ENCODE results near the gene EIF1.
A peak's percentile ranks its signal among the peaks of the same experiment; 100 is the strongest.
"Not testable (repeated sequence)": the region's sequence is repeated elsewhere in the genome, so short reads cannot be mapped to it uniquely, and the experiment has no call there.

Gene EIF1

DNA sequence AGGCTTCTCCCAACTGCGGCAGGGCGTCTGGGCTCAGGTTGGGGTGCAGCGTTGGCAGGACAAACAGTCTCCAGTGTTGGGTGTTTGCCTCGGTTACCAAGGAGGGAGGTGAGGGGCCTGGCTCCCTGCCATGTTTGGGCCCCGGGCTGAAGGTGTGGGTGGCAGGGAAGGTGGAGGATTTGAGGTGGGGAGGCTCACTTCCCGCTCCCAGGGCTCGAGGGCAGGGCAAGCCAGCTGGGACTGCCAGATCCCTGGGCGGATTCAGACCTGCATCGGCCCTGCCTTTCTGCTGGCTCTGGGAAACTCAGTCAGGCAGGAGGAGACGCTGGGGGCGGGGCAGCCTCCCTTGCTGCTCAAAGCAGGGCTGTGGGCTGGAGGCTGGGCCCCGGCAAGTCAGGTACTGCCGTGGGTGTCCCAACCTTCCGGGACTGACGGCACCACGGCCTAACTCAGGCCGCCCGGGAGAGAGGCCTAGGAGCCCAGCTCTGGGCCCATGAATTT is 33.0 kb upstream of the EIF1 start:
- no peak for DNase-seq

DNA sequence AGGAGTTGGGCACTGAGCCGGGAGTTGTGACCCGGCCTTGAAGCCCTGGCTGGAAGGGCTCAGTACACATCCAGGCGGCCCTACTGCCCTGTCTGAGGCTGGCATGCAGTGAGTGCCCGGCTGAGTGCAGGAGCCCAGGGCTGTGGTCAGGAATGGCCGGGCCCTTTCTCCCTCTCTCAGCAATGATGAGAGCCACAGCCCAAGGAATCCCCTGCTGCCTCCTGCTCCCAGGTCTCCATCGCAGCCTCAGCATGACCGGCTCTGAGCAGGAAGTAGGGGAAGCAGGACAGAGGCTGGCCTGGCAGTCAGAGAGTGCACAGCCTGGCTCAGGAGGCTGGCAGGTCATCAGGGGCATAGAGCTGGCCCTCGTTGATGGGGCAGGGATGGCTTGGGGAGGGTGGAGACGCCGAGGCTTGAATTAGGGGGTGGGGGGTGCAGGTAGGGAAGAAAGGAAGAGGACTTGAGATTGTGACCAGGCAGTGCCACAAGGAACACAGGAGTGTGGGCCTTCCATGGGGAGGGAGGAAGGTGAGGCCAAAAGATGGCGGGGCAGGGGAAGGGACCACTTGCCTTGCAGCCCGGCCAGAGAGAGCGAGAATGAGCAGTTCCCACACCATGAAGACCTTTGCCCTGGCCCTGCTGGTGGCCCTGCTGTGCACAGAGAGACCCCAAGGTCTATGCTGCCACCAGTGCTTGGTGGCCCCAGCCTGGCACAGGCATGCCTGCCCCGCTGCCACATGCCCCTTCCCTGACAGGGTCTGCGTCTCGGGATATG is 32.2 kb upstream of the EIF1 start:
- no peak for DNase-seq

DNA sequence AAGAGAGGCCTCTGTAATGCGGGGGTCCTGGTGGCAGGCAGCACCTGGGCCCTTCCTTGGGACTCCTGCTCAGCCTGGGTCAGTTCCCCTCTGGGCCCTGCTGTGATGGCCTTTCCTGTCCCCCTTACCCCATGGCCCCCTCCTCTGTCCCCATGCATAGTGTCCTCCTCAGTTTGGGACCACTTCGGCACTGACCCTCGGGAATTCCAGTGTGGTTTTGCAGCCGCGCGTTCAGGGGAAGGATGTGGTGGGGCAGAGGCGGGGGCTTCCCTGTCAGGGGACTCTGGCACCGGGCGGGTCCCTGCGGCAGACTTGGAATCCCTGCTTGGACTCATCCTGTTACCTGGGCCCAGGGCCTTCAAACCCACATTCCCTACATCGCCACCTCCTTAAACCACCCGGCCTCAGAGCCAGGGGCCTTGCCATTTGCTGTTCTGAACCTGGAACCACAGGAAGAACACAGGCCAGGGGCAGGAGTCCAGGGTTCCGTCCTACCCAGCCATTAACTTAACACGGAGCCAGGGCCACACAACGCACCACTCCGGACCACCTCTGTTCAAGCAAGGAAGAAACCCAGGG is 31.4 kb upstream of the EIF1 start:
- no peak for DNase-seq

DNA sequence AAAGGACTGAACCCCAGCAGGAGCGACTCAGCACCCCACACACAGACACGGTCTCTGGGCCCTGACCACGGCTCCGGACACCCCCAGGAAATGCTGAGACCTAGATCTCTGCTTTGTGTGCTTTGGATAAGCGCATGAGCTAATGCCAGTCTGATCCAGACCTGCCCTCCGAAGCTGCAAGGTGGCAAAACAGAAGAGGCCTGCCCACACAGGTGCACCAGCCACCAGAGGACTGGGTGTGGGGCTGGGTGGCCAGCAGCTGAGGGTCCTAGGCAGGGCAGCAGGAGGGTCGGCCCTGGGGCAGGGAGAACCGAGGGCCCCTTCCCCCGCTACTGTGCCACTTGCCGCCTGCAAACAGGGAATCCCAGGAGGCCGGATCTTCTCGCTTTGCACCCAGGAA is 30.7 kb upstream of the EIF1 start:
- no peak for DNase-seq

DNA sequence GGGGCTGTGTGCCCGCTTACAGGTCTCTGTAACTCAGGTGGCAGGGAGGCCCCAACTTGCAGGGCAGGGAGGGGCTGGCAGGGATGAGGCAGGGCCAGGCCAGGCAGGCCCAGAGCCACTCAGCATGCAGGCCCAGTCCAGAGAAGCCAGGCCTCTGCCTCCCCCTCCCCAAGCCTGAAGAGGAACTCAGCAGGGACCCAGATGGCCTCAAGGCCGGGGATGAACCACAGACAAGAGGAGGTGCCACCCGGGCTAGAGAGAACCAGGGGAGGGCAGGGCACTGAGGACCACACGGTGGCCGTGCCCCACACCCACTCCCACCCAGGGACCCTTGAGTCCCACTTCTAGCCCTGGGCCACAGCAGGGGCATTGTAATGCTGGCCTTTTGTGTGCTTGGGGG is 29.8 kb upstream of the EIF1 start:
- no peak for DNase-seq

DNA sequence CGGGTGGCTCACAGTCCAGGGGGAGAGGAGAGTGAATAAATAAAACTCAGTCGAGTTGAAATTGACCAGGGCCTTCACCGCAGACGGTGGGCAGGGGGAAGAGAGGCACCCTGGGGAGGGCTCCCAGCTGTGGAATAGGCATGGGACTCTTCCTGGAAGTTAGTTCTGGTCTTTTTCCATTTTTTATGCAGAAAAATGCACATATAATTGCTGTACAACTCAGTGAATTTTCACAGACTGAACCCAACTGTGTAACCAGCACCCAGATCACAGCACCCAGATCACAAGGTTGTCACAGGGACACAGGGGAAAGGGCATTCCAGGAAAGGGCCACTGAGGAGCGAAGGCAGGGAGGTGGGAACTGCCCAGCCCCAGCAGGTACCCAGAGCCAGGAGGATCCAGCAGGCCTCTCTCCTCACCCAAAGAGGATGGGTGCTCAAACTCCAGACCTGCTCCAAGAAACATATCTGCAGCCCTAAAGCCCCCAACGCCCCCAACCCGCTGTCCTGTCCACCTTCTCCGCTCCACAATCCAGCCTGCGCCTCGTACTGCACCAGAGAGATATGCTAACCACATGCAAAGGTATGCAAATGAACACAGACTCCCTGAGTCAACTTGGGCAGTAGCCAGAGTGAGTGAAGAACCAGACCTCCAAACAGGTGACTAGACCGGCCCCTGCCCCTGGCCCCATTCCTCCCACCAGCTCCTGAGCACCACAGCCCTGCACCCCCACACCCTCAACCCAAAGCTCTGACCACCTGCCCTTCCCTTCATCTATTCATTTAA is 29.1 kb upstream of the EIF1 start:
- no peak for DNase-seq

DNA sequence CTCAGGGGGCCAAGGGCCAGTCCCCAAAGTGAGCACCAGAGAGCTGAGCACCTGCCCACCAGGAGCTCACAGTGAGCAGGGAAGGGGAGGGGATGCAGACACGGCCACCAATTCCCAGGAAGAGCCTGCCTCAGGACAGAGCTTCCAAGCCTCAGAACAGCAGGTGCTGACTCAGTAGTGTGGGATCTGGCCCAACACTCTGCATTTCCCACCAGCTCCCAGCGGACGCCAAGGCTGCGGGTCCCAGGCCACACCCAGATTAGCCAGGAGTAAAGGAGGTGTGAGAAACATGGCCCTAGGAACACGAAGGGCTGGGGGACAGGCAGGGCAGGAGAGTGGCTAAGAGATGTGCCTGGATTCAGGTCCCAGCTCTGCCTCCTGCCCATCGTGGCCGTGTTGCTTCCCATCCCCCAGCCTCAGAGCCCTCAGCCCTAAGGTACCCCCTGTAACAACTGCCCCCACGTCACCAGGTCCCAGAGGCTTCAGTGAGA is 28.4 kb upstream of the EIF1 start:
- DNase-seq = no peak

DNA sequence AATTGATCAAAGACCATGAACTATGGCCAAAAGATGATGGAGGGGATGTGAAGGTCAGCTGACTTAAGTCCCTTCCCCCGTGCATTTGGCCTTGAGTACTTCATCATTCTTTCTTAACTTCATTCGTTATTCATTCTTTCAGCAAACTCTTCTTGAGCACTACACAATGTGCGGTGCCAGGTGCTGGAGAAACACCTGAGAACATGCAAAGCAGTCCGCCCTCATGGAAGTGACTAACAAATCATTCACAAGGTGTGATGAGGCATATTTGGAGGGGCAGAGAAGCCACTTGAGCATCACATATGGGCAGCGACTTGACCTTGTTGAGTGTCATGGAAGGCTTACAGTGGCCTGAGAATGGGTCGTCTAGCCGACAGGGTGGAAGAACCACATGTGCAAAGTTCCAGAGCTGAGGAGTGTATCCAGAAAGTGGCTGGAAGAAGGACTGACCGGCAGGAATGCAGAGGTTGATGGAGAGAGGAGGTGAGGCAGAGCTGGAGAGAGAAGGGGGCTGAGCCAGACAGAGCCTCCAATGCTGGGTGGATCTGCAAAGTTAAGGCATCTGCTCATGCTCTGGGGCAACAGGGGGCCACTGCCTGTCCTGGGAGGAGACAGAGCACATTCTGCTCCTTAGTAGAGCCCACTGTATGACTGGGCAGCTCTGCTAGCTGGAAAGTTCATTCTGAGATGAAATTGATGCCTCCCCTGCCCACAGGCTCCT is 25.1 kb upstream of the EIF1 start:
- DNase-seq = no peak

DNA sequence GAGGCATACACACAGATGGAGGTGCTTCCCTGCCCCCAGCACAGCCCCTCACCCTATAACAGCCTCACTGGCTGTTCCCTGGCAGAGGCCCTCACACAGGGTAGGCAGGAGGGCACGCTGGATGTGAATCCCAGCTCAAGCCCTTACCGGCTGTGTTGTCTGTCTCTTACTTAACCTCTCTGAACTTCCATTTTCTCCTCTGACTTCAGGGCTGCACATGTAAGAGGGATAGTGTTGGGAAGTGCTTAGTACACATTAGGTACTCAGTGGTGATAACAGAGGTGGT is 24.6 kb upstream of the EIF1 start:
- DNase-seq = no peak

DNA sequence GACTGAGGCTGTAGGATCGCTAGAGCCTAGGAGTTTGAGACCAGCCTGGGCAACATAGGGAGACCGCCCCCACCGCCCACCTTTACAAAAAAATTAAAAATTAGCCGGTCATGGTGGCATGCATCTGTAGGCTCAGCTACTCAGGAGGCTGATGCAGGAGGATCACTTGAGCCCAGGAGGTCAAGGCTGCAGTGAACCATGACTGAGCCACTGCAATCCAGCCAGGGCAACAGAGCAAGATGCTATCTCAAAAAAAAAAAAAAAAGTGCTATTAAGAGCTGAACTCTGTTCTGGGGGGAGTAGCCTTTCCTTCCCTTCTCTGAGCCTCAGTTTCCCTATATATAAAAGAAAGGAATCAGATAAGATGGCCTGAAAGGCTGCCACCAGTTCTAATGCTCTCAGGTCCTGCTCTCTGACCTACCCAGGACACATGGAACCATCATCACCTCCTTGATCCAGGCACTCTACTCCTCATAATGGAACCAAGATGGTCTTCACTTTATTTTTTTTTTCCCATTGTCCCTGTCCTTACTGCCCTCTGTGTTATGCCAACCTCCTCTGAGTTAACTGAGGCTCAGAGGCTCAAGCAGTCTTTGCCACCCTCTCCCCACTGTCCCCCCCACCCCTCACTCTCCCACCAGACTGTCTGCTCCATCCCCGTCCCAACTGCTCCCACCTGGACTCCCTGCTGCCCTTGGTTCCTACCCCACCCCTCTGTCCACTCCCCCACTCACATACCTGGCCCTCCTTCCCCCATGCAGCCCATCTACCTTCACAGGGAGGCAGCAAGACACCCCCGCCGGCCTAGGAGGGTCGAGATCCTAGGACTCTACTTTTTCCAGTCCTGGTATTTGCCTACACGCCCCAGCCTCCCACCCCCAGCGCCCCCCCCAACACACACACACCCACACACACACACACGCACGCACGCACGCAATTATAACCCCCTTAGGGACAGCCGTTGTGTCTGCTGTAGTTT is 23.8 kb upstream of the EIF1 start:
- DNase-seq = no peak

DNA sequence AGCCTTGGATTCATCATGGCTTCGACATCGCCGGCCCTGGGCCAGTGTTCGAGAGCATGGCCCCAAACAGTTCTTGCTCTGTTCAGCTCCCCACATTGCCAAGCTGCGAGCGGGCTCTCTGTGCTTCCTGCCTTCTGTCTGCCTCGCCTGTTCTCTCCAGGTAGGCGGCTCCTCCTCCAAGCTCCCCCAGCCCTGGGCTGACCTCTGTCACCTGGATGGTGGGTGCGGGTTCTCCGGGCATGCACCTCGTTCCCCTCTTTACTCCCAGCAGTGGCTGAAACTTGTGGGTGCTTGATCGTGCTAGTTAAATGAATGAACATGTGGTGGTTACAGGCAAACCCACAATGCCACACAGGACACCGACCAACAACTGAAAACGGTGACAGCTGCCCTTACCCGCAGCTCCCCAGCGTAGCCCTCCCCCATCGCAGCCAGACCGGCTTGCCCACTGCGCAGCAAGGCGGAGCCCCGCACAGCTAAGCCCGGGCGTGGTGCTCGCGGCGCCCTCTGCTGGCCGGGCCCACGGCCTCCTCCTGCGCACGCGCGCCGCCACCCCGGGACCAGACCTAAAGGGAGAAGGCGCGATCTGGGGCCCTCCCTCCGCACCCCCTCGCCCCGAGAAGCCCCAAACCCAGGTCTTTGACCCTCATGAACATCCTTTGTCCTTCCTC is 23.0 kb upstream of the EIF1 start:
- peak in 13 of 14 donors; percentile 53 to 91 (median 70) for DNase-seq

DNA sequence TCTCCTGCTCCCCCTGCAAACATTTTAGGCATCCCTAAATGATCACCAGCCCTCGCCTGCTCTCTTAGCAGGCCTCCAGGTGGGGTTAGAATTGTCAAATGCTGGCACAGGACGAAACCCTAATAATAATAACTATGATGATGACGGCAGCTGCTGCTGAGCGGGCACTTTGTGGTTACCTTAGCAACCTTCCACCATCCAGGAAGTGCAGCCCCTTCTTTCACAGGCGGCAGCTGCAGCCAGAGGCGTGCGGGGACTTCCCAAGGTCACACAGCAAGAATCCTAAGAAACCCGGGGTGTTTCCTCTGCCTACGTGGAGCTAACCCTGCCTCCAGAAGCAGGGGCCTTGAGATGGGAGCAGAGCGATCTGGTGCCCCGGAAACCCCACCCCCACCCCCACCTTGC is 22.4 kb upstream of the EIF1 start:
- peak in 1 of 14 donors; percentile 40 for DNase-seq

DNA sequence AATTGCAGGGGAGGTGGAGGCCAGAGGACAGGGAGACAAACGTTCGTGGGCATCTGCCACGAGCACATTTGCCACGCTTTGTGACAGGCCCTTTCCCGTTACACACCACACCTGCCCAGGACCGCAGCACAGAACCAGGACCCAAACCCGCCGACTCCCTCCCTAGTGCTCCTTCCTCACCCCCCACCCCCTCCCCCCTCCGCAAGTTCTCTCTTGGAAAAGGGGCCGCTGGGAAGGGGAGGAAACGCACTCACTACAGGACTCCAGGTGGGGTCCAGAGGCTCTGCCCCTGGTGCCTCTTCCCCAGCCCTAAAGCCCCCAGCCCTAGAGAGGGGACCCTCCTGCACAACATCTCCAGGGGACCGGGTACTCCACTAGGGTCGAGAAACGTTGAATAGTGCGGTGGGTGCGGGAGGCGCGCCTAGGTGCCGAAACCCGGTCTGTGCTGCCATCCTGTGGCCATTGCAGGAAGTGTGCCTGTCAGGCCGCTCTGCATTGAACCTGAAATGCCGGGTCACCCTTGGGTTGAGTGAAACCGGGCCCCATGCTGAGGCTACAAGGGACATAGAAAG is 21.9 kb upstream of the EIF1 start:
- peak in 13 of 14 donors; percentile 38 to 83 (median 63) for DNase-seq

DNA sequence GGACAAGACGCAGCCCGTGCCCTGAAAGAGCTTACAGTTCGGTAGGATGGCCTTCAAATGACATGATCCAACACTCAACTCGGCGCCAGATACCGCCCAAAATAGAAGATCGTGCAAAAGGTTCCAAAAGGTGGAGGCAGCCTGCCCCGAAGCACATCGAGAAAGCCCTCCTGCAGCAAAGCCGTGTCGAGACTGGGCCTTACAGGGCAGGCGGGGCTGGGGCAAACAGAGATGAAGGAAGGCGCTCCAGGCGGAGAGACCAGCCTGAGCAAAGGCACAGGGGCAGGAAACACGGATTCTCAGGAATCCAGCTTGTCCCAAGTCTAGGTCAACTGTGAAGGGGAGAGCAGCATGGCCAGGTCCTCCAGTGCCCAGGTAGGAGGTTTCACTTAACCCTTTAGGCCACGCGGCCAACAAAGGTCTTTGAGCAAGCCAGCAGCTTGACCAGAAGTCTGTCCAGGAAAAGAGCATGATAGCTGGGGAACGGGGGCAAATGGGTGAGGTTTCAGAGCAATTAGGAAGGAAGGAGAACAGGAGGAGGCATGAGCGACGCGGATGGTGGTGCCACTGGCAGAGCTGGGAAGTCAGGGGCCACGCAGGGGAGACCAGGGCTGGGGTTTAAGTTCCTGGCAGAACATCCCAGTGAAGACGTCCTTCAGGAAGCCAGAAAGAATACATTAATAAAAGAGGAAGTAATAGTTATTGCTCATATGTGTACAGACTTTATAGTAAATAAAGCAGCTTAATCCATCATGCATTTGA is 21.2 kb upstream of the EIF1 start:
- DNase-seq = no peak

DNA sequence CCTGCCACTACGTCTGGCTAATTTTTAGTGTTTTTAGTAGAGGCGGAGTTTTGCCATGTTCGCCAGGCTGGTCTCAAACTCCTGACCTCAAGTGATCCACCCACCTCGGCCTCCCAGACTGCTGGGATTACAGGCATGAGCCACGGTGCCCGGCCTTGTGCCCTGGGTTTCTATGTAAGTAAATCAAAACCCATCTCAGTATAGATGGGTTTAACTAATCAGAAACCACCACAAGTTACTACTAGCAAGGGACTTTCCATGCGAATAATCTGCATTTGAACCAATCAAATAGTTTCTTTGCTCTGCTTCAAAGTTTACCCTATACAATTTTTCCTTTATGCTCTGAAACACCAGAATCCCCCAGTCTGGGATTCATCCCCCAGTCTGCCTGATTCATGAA is 16.5 kb upstream of the EIF1 start:
- no peak for DNase-seq

DNA sequence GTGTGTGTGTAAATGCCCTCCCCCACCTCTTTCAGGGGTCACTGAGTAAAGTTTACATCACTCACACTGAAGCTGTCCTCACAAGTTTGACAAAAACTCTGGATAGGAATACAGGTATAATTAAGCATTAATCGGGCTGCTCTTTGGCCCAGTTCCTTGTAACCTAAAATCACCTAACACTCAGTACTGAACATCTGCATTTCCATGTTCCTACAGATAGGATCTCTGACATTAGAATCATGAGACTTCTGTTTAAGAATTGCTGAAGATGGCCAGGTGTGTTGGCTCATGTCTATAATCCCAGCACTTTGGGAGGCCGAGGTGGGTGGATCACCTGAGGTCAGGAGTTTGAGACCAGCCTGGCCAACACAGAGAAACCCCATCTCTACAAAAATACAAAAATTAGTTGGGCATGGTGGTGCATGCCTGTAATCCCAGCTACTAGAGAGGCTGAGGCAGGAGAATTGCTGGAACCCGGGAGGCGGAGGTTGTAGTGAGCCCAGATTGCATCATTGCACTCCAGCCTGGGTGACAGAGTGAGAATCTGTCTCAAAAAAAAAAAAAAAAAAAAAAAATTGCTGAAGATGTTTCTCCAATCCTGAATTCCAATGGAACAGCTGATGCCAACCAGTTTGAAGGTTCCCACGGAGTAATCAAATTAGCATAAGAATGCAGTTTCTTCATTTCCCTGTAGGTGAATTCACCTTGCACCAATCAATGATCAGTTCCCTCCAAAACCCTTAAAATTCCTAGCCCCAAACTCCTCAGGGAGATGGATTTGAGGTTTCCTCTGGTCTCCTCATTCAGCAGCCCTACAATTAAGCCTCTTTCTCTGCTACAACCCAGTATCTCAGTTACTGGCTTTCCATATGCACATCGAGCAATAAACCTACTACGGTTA is 13.3 kb upstream of the EIF1 start:
- DNase-seq = not testable (repeated sequence)

DNA sequence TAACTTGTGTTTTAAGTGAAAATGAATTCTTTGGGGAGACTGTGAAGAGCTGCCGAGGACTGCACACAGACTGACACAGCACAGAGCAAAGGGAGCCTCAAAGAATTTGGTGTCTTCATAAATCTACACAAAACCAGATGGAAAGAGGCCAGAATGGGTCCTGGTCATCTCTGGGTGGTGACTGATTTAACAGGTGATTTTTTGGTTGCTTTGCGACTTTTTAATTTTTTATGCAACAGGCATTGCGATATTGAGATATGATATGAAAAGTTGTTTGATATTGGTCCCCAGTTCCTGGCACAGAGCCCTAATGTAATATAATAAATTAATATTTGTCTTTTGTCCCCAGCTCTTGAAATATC is 12.6 kb upstream of the EIF1 start:
- no peak for DNase-seq

DNA sequence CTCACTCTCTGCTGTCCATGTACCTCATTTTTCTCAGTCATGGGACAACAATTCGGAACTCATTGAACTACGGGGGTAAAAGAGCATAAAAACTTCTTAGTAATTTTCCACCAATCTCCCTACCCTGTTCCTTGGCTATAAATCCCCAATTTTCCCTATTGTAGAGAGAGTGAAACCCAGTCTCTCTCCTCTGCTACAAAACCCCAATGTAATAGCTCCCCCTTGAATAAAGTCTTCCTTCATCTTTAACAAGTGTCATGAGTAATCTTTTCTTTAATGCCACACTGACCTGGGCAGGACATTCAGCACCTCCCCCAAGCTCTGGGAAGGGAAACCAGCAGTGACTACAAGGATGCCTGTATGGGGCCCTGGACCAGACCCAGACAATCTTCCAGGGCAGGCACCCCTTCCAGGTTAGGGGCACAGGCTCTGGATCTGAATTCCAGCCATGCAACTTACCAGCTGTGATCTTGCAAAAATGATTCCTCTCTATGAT is 10.2 kb upstream of the EIF1 start:
- no peak for DNase-seq

Data from C1 segment of cervical spinal cord (tissue), 14 donors.